C4-2B (cell line): ENCODE measurements around the gene CYFIP1.

Experiments used
- CTCF ChIP-seq: fragments of 450-650 bp; conservative IDR thresholded peaks from 2 replicates; pipeline ENCODE4 v1.5.1; 2017; ENCODE audit warnings: mild to moderate bottlenecking
- ZFX ChIP-seq: fragments of 450-650 bp; IDR thresholded peaks from 2 replicates; pipeline ENCODE4 v1.6.1; 2017

- TF ChIP-seq CTCF, result no peak
- TF ChIP-seq ZFX, result no peak
These were observed 112.3 kb downstream of the CYFIP1 start for GRCh38 chr15:22867886-22868285.
